ENCODE results near the gene ZNF331.
"Not testable (repeated sequence)": the region's sequence is repeated elsewhere in the genome, so short reads cannot be mapped to it uniquely, and the experiment has no call there.

The ZNF331 gene

GRCh38 chr19:53537521-53538377 lies at the start of gene ZNF331:
ZNF331 (plus strand) TSS chr19:53538145; CDS start chr19:53569377, 31,232 bp downstream.
- Mint-ChIP-seq H3K4me3 (peak within 1 kb of the TSS; percentile 95 to 99), H3K27me3 (no peaks in the 10 kb centered on the region), H3K9me3 (peaks cover 4 to 18% of the 10 kb centered on the region in 2 donors), H3K4me1 (peaks cover 41% of the 10 kb centered on the region), H3K27ac (peak within 1 kb of the TSS; percentile 97 to 99)
- peak; percentile 87 for ATAC-seq
- peak; percentile 87 to 89 for DNase-seq

- DNase-seq (no peak), ATAC-seq (no peak)
- H3K27me3 Mint-ChIP-seq: no peaks in the 10 kb centered on the region
- H3K27ac Mint-ChIP-seq: no peak overlapping the region
- H3K9me3 Mint-ChIP-seq: peaks cover 43 to 62% of the 10 kb centered on the region in 2 donors
- no peaks in the 10 kb centered on the region for H3K4me1 Mint-ChIP-seq
- H3K4me3 Mint-ChIP-seq: no peak overlapping the region
These were observed 45.8 kb upstream of the ZNF331 start for GRCh38 chr19:53492153-53492552.

GRCh38 chr19:53497311-53498023 lies 40.5 kb upstream of the ZNF331 start:
- H3K27me3 Mint-ChIP-seq, H3K4me1 Mint-ChIP-seq, H3K27ac Mint-ChIP-seq, ATAC-seq, H3K4me3 Mint-ChIP-seq, DNase-seq: not testable (repeated sequence)
- H3K9me3 Mint-ChIP-seq: peaks cover 27 to 50% of the 10 kb centered on the region in 2 donors

GRCh38 chr19:53498024-53498395 lies 39.9 kb upstream of the ZNF331 start:
- H3K27ac Mint-ChIP-seq, ATAC-seq, H3K27me3 Mint-ChIP-seq, DNase-seq, H3K4me1 Mint-ChIP-seq, H3K4me3 Mint-ChIP-seq: not testable (repeated sequence)
- peaks cover 23 to 46% of the 10 kb centered on the region in 2 donors for H3K9me3 Mint-ChIP-seq

GRCh38 chr19:53503151-53503550 lies 34.8 kb upstream of the ZNF331 start:
- ATAC-seq, H3K4me1 Mint-ChIP-seq, H3K27ac Mint-ChIP-seq, H3K4me3 Mint-ChIP-seq, DNase-seq, H3K27me3 Mint-ChIP-seq: not testable (repeated sequence)
- peaks cover 14 to 23% of the 10 kb centered on the region in 2 donors for H3K9me3 Mint-ChIP-seq

GRCh38 chr19:53503671-53504364 lies 34.1 kb upstream of the ZNF331 start:
- not testable (repeated sequence) for H3K27ac Mint-ChIP-seq, H3K4me3 Mint-ChIP-seq, DNase-seq, H3K4me1 Mint-ChIP-seq, H3K27me3 Mint-ChIP-seq, ATAC-seq
- H3K9me3 Mint-ChIP-seq: peaks cover 9 to 18% of the 10 kb centered on the region in 2 donors

GRCh38 chr19:53504365-53504703 lies 33.6 kb upstream of the ZNF331 start:
- H3K27me3 Mint-ChIP-seq, DNase-seq, H3K4me1 Mint-ChIP-seq, ATAC-seq, H3K4me3 Mint-ChIP-seq, H3K27ac Mint-ChIP-seq: not testable (repeated sequence)
- H3K9me3 Mint-ChIP-seq: peaks cover 6 to 18% of the 10 kb centered on the region in 2 donors

GRCh38 chr19:53504885-53505284 lies 33.1 kb upstream of the ZNF331 start:
- peaks cover 5 to 18% of the 10 kb centered on the region in 2 donors for H3K9me3 Mint-ChIP-seq
- H3K27ac Mint-ChIP-seq: no peak overlapping the region
- peaks cover 8% of the 10 kb centered on the region for H3K27me3 Mint-ChIP-seq
- no peaks in the 10 kb centered on the region for H3K4me1 Mint-ChIP-seq
- H3K4me3 Mint-ChIP-seq: no peak overlapping the region
- DNase-seq (no peak), ATAC-seq (no peak)

GRCh38 chr19:53506728-53507127 lies 31.2 kb upstream of the ZNF331 start:
- H3K27me3 Mint-ChIP-seq: peaks cover 8% of the 10 kb centered on the region
- no peak for DNase-seq
- ATAC-seq: no peak
- H3K4me3 Mint-ChIP-seq: no peak overlapping the region
- no peaks in the 10 kb centered on the region for H3K4me1 Mint-ChIP-seq
- no peak overlapping the region for H3K27ac Mint-ChIP-seq
- peaks cover 5 to 11% of the 10 kb centered on the region in 2 donors for H3K9me3 Mint-ChIP-seq

GRCh38 chr19:53507523-53508442 lies 30.2 kb upstream of the ZNF331 start:
- no peak overlapping the region for H3K4me3 Mint-ChIP-seq
- ATAC-seq (no peak), DNase-seq (no peak)
- H3K27ac Mint-ChIP-seq: no peak overlapping the region
- peaks cover 4% of the 10 kb centered on the region for H3K4me1 Mint-ChIP-seq
- H3K27me3 Mint-ChIP-seq: peaks cover 8% of the 10 kb centered on the region
- H3K9me3 Mint-ChIP-seq: peaks cover 5 to 8% of the 10 kb centered on the region in 2 donors

GRCh38 chr19:53509443-53509842 lies 28.5 kb upstream of the ZNF331 start:
- no peak for ATAC-seq
- H3K27me3 Mint-ChIP-seq: peaks cover 8% of the 10 kb centered on the region
- H3K27ac Mint-ChIP-seq: no peak overlapping the region
- H3K4me3 Mint-ChIP-seq: no peak overlapping the region
- DNase-seq: no peak
- peaks cover 4% of the 10 kb centered on the region for H3K4me1 Mint-ChIP-seq
- peaks cover 5 to 8% of the 10 kb centered on the region in 2 donors for H3K9me3 Mint-ChIP-seq

- peaks cover 8% of the 10 kb centered on the region for H3K27me3 Mint-ChIP-seq
- no peak overlapping the region for H3K27ac Mint-ChIP-seq
- ATAC-seq: no peak
- H3K4me3 Mint-ChIP-seq: no peak overlapping the region
- DNase-seq: no peak
- peaks cover 5 to 8% of the 10 kb centered on the region in 2 donors for H3K9me3 Mint-ChIP-seq
- peaks cover 4% of the 10 kb centered on the region for H3K4me1 Mint-ChIP-seq
These were observed 28.1 kb upstream of the ZNF331 start for GRCh38 chr19:53509845-53510244.

- H3K9me3 Mint-ChIP-seq: peaks cover 3 to 5% of the 10 kb centered on the region in 2 donors
These were observed 26.6 kb upstream of the ZNF331 start for GRCh38 chr19:53511357-53511756.

GRCh38 chr19:53511933-53512374 lies 26.0 kb upstream of the ZNF331 start:
- H3K27ac Mint-ChIP-seq: no peak overlapping the region
- H3K9me3 Mint-ChIP-seq: no peaks in the 10 kb centered on the region
- H3K4me3 Mint-ChIP-seq: no peak overlapping the region
- peak; percentile 76 for ATAC-seq
- DNase-seq: peak; percentile 43 to 55
- peaks cover 8% of the 10 kb centered on the region for H3K27me3 Mint-ChIP-seq
- peaks cover 4% of the 10 kb centered on the region for H3K4me1 Mint-ChIP-seq

More at GRCh38 chr19:53511357-53511756, 26.6 kb upstream of the ZNF331 start:
- Mint-ChIP-seq H3K27ac (no peak overlapping the region), H3K27me3 (peaks cover 8% of the 10 kb centered on the region), H3K4me1 (peaks cover 4% of the 10 kb centered on the region), H3K4me3 (no peak overlapping the region)
- DNase-seq: no peak
- ATAC-seq: no peak

Data from stimulated activated naive CD8-positive, alpha-beta T cell treated with anti-CD3 and anti-CD28 coated beads, Interleukin-15, amount 100 ng/mL, for 72 hours (primary cell).